ENCODE results near the gene OSTN. TPM values are rescaled to one million over a fixed set of nuclear protein-coding genes. Genes with fewer than 3 reads are reported as not detected.

The OSTN gene
- total and polyA plus RNA-seq, 12 donors = under 0.01 TPM; not detected in 11

- Histone ChIP-seq H3K36me3 (replicated peaks in 1 of 2) (no peaks in the 10 kb centered on the region), H3K4me1 (replicated peaks in 1 of 2) (no peaks in the 10 kb centered on the region), H3K27me3 (no peaks in the 10 kb centered on the region), H3K9me3 (replicated peaks in 1 of 3) (no peaks in the 10 kb centered on the region), H3K4me3 (no peak overlapping the region), H3K27ac (no peak overlapping the region)
- no peak for DNase-seq
- intact Hi-C loops (cut with DNase I) = no loop called here
- TF ChIP-seq, protein P1, sequence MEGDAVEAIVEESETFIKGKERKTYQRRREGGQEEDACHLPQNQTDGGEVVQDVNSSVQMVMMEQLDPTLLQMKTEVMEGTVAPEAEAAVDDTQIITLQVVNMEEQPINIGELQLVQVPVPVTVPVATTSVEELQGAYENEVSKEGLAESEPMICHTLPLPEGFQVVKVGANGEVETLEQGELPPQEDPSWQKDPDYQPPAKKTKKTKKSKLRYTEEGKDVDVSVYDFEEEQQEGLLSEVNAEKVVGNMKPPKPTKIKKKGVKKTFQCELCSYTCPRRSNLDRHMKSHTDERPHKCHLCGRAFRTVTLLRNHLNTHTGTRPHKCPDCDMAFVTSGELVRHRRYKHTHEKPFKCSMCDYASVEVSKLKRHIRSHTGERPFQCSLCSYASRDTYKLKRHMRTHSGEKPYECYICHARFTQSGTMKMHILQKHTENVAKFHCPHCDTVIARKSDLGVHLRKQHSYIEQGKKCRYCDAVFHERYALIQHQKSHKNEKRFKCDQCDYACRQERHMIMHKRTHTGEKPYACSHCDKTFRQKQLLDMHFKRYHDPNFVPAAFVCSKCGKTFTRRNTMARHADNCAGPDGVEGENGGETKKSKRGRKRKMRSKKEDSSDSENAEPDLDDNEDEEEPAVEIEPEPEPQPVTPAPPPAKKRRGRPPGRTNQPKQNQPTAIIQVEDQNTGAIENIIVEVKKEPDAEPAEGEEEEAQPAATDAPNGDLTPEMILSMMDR (IDR thresholded peaks at IDR 0.05) = no peak
- no peak for TF ChIP-seq POLR2A (IDR thresholded peaks at IDR 0.05)
- 85 to 92% (median 89%) methylated on average over 1 of the region's 1 CpG for WGBS, 4 donors
These were observed 95.2 kb downstream of the OSTN start for GRCh38 chr3:191294291-191294690.

GRCh38 chr3:191296041-191296541, 97.0 kb downstream of the OSTN start:
- 54 to 82% (median 62%) methylated on average over 4 of the region's 4 CpGs for WGBS, 4 donors
- H3K4me1 ChIP-seq (replicated peaks in 1 of 2) = no peaks in the 10 kb centered on the region
- no peaks in the 10 kb centered on the region for H3K36me3 ChIP-seq (replicated peaks in 1 of 2)
- no peak for DNase-seq
- H3K9me3 ChIP-seq (replicated peaks in 1 of 3) = no peaks in the 10 kb centered on the region
- no peak for TF ChIP-seq POLR2A (IDR thresholded peaks at IDR 0.05)
- TF ChIP-seq, protein P1 (IDR thresholded peaks at IDR 0.05) = no peak
- H3K4me3 ChIP-seq = no peak overlapping the region
- intact Hi-C loops (cut with DNase I) = no loop called here
- H3K27me3 ChIP-seq = no peaks in the 10 kb centered on the region
- H3K27ac ChIP-seq = no peak overlapping the region

DNA sequence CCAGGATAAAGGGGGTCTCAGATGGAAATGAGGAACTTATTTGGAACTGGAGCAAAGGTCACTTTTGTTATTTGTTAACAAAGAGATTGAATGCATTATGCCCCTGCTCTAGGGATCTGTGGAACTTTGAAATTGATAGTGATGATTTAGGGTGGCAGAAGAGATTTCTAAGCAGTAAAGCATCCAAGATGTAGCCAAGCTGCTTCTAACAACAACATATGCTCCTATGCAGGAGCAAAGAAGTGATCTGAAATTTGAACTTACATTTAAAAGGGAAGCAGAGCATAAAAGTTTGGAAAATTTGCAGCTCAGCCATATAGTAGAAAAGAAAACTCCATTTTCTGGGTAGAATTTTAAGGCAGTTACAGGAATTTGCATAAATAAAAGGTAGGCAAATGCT, 99.8 kb downstream of the OSTN start:
- no peak overlapping the region for H3K4me3 ChIP-seq
- TF ChIP-seq, protein P1 (IDR thresholded peaks at IDR 0.05) = no peak
- no peak for TF ChIP-seq POLR2A (IDR thresholded peaks at IDR 0.05)
- H3K36me3 ChIP-seq (replicated peaks in 1 of 2) = no peaks in the 10 kb centered on the region
- H3K9me3 ChIP-seq (replicated peaks in 1 of 3) = no peaks in the 10 kb centered on the region
- H3K27me3 ChIP-seq = no peaks in the 10 kb centered on the region
- no peak overlapping the region for H3K27ac ChIP-seq
- DNase-seq = no peak
- intact Hi-C loops (cut with DNase I) = no loop called here
- H3K4me1 ChIP-seq (replicated peaks in 1 of 2) = no peaks in the 10 kb centered on the region

- no peaks in the 10 kb centered on the region for H3K4me1 ChIP-seq (replicated peaks in 1 of 2)
- no peaks in the 10 kb centered on the region for H3K36me3 ChIP-seq (replicated peaks in 1 of 2)
- H3K27me3 ChIP-seq = no peaks in the 10 kb centered on the region
- intact Hi-C loops (cut with DNase I) = no loop called here
- no peak overlapping the region for H3K4me3 ChIP-seq
- DNase-seq = no peak
- no peak overlapping the region for H3K27ac ChIP-seq
- no peak for TF ChIP-seq POLR2A (IDR thresholded peaks at IDR 0.05)
- TF ChIP-seq, protein P1 (IDR thresholded peaks at IDR 0.05) = no peak
- 73 to 83% (median 74%) methylated on average over 1 of the region's 1 CpG for WGBS, 4 donors
- H3K9me3 ChIP-seq (replicated peaks in 1 of 3) = no peaks in the 10 kb centered on the region
These were observed 101.4 kb downstream of the OSTN start for GRCh38 chr3:191300422-191300821.
